CD8-positive, alpha-beta memory T cell (primary cell): ENCODE measurements around the gene RNF13. TPM values are rescaled to one million over a fixed set of nuclear protein-coding genes. Genes with fewer than 3 reads are reported as not detected.

Experiments
- CTCF ChIA-PET: fragments of 350-600 bp; sonication (Branson Sonifier 250); formaldehyde crosslinking; loops from one replicate; lab custom pipeline; 2021; ENCODE audit warnings: antibody characterized with exemption; lab: Charles Lee
- POLR2A ChIA-PET: fragments of 350-600 bp; sonication (Branson Sonifier 250); formaldehyde crosslinking; loops from one replicate; lab custom pipeline; 2021; ENCODE audit warnings: antibody characterized with exemption; lab: Charles Lee
- DNase-seq, 5 donors: peaks; one replicate each; pipeline versions ENCODE4 v3.0.0 to v3.0.0-alpha.2; 2020 to 2022; ENCODE audit warnings: mixed read lengths in 1 of 5
- H3K27ac ChIP-seq: one replicate; pipeline ENCODE4 v1.7.0; 2013; ENCODE audit warnings: low read depth, mild to moderate bottlenecking, low read length, moderate library complexity
- H3K27me3 ChIP-seq: 2 replicates; pipeline ENCODE4 v1.7.0; 2013; ENCODE audit warnings: low read length, mild to moderate bottlenecking; ENCODE audit not compliant: insufficient read depth, poor library complexity, severe bottlenecking
- H3K36me3 ChIP-seq: 2 replicates; pipeline ENCODE4 v1.7.0; 2013; ENCODE audit warnings: mild to moderate bottlenecking, low read length, moderate library complexity; ENCODE audit not compliant: insufficient read depth
- H3K4me1 ChIP-seq: 2 replicates; pipeline ENCODE4 v1.7.0; 2013; ENCODE audit warnings: mild to moderate bottlenecking, low read length, moderate library complexity; ENCODE audit not compliant: insufficient read depth
- H3K4me3 ChIP-seq: 2 replicates; pipeline ENCODE4 v1.7.0; 2013; ENCODE audit warnings: mild to moderate bottlenecking, low read length
- H3K9me3 ChIP-seq: 2 replicates; pipeline ENCODE4 v1.7.0; 2013; ENCODE audit warnings: mild to moderate bottlenecking, low read length
- H3K27ac Mint-ChIP-seq, 8 donors: one replicate each; pipeline ENCODE4 v1.8.0; 2020 to 2021; ENCODE audit warnings: mixed read lengths in 8 of 8, mild to moderate bottlenecking in 6 of 8, inconsistent platforms in 3 of 8, moderate library complexity in 3 of 8
- H3K27me3 Mint-ChIP-seq, 2 donors: one replicate each; pipeline ENCODE4 v1.8.0; 2020 to 2021; ENCODE audit warnings: mixed read lengths in 2 of 2, mild to moderate bottlenecking in 1 of 2, moderate library complexity in 1 of 2
- H3K36me3 Mint-ChIP-seq, 3 donors: one replicate each; pipeline ENCODE4 v1.8.0; 2020 to 2021; ENCODE audit warnings: mixed read lengths in 3 of 3, inconsistent platforms in 1 of 3, mild to moderate bottlenecking in 1 of 3
- H3K4me1 Mint-ChIP-seq, 3 donors: one replicate each; pipeline ENCODE4 v1.8.0; 2020 to 2021; ENCODE audit warnings: mixed read lengths in 3 of 3, inconsistent platforms in 1 of 3, mild to moderate bottlenecking in 1 of 3
- H3K4me3 Mint-ChIP-seq, 7 donors: one replicate each; pipeline ENCODE4 v1.8.0; 2020 to 2021; ENCODE audit warnings: mixed read lengths in 7 of 7, mild to moderate bottlenecking in 6 of 7, moderate library complexity in 4 of 7, inconsistent platforms in 2 of 7
- H3K9me3 Mint-ChIP-seq, 5 donors: one replicate each; pipeline ENCODE4 v1.8.0; 2020 to 2022; ENCODE audit warnings: mixed read lengths in 5 of 5, mild to moderate bottlenecking in 3 of 5, moderate library complexity in 2 of 5, inconsistent platforms in 1 of 5
- polyA plus RNA-seq: library from polyadenylated mRNA; unstranded; fragments of 300-500 nt; fragmentation: Illumina TruSeq; gene quantifications from one replicate; pipeline ENCODE4 v1.2.3, GENCODE V29; 2021
- total RNA-seq, 2 experiments: library from RNA; stranded (reverse); gene quantifications; one replicate each; pipeline ENCODE4 v1.2.3, GENCODE V29; 2021

RNF13 gene
- total and polyA plus RNA-seq, 3 experiments from 2014 or later: 33.5 to 110 (median 33.6) TPM

- POLR2A ChIA-PET: no interaction called here
Observed at GRCh38 chr3:150006794-150007193, 193.8 kb downstream of the RNF13 start.

More at GRCh38 chr3:150006794-150007193, 193.8 kb downstream of the RNF13 start:
- Histone ChIP-seq H3K4me3 (no peak overlapping the region), H3K36me3 (no peaks in the 10 kb centered on the region), H3K27me3 (no peaks in the 10 kb centered on the region), H3K4me1 (no peaks in the 10 kb centered on the region), H3K27ac (no peak overlapping the region), H3K9me3 (no peaks in the 10 kb centered on the region)
- Mint-ChIP-seq H3K4me3 (no peak overlapping the region), H3K4me1 (no peaks in the 10 kb centered on the region), H3K27ac (no peak overlapping the region), H3K36me3 (no peaks in the 10 kb centered on the region), H3K27me3 (peaks cover 4 to 7% of the 10 kb centered on the region in 2 donors), H3K9me3 (no peaks in the 10 kb centered on the region)
- DNase-seq: no peak
- CTCF ChIA-PET: no interaction called here

Other genes starting within 250 kb of the RNF13 start
- gene WWTR1, start 155.2 kb upstream of the RNF13 start, total RNA-seq: 1 to 10 TPM in 1 of 2 experiments, under 1 TPM in 1; 0.98 to 1.9 TPM
- 0.60 TPM for gene WWTR1, start 155.2 kb upstream of the RNF13 start, polyA plus RNA-seq
- gene COMMD2, start 60.7 kb upstream of the RNF13 start, total RNA-seq: 10 to 100 TPM; 42.4 to 48.4 TPM
- gene COMMD2, start 60.7 kb upstream of the RNF13 start, polyA plus RNA-seq: 68.4 TPM
- not detected for gene ANKUB1, start 20.7 kb upstream of the RNF13 start, total RNA-seq
- not detected for gene ANKUB1, start 20.7 kb upstream of the RNF13 start, polyA plus RNA-seq
- gene PFN2, start 157.7 kb downstream of the RNF13 start, total RNA-seq: 1 to 10 TPM; 2.7 to 3.4 TPM
- 5.3 TPM for gene PFN2, start 157.7 kb downstream of the RNF13 start, polyA plus RNA-seq